ENCODE data around the gene SPRN.

The SPRN gene

DNA sequence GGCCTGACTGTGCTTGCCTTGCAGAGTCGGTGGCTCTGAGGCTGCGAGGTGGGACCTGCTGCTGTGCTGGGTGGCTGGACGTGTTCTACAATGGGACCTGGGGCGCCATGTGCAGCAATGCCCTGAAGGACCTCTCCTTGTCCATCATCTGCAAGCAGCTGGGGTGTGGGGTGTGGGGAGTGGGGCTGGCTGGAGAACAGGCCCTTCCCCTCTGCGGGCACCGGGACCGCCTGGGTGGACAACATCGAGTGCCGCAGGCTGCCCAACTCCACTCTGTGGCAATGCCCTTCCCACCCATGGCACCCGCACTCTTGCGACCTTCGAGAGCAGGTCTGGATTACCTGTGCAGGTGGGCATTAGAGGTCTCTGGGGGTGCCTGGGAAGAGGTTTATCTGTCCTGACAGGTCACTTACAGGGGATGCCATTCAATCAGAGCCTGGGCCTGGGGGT lies 40.2 kb upstream of the SPRN start:
- Histone ChIP-seq H3K9ac (no peak overlapping the region), H3K4me1 (no peaks in the 10 kb centered on the region), H3K9me3 (no peaks in the 10 kb centered on the region), H3K4me2 (no peak overlapping the region), H3K36me3 (no peaks in the 10 kb centered on the region), H4K20me1 (no peaks in the 10 kb centered on the region), H3K4me3 (no peak overlapping the region), H3K27me3 (no peaks in the 10 kb centered on the region), H3K27ac (no peak overlapping the region)
- TF ChIP-seq Cebpa-rat (IDR thresholded peaks at IDR 0.05) = no peak

DNA sequence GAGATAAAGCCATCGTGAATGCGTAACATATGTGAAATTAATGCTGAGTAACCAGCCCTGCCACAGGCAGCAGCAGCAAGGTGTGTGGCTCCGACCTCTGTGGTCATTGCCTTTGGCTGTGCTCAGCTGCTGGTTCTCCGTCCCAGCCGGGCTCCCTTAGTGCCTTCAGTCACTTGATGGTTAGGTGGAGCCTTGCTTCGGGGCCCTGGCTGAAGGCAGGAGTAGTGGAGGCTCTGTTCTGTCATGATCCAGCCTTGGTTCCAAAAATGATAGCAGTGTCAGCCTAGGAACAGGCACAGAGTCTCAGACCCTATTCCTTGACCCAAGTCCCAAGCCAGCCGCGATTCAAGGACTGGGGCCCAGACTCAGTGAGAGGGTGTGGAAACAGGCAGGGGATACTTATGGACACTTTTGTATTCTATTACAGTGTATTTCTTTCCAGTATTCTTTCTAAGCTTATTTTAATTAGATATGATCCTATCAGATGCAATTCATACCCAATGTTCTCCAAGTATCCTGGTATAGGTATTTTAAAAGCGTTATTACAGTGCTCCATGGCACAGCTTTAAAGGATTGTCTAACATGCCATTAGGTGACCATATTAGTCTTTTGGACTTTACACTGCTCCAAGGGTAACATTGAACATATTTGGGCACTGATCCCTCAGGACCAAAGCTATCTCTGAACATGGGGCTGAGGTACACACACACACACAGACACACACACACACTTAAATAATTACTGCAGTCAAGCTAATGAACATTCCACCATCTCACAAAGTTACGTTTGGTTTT lies 38.3 kb upstream of the SPRN start:
- Histone ChIP-seq H3K27me3 (no peaks in the 10 kb centered on the region), H4K20me1 (no peaks in the 10 kb centered on the region), H3K4me2 (no peak overlapping the region), H3K4me1 (no peaks in the 10 kb centered on the region), H3K9me3 (no peaks in the 10 kb centered on the region), H3K27ac (no peak overlapping the region), H3K4me3 (no peak overlapping the region), H3K9ac (no peak overlapping the region), H3K36me3 (no peaks in the 10 kb centered on the region)
- TF ChIP-seq Cebpa-rat (IDR thresholded peaks at IDR 0.05) = no peak

DNA sequence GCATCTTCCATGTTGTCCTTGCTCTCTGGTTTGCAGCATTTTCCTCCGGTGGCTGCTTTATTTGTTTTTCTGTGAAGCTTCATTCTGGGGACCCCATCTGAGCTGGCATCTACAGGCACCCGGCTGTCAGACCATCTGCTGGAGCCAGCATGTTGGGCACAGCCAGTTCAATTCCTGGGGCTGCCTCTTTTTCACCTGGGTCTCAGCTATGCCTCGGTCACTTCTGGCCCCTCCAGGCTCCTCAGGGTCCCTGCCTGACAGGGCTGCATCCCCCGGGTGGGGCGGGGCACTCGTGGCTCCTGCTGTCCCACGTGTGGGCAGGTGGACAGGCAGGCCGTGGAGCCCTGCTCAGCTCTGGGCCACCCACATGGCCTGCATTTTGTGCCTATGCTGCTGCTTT lies 37.4 kb upstream of the SPRN start:
- Histone ChIP-seq H3K4me1 (no peaks in the 10 kb centered on the region), H3K27me3 (no peaks in the 10 kb centered on the region), H3K9ac (no peak overlapping the region), H3K4me2 (no peak overlapping the region), H4K20me1 (no peaks in the 10 kb centered on the region), H3K9me3 (no peaks in the 10 kb centered on the region), H3K4me3 (no peak overlapping the region), H3K27ac (no peak overlapping the region), H3K36me3 (no peaks in the 10 kb centered on the region)
- no peak for TF ChIP-seq Cebpa-rat (IDR thresholded peaks at IDR 0.05)

DNA sequence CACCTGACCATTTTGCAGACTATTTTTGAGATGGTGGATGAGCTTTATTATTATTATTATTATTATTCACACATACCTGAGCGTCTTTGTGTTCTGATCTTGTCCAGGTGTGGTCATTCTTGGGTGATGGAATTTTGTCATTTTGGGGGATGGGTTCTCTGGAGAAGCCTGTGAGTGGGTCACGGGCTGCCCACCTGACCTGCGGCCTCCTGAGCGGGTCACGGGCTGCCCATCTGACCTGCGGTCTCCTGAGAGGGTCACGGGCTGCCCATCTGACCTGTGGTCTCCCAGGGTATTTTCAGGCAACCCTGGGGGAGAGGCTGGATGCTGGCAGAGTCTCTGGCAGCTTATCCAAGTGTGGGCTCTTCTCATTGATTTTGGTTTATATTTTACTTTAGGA lies 36.6 kb upstream of the SPRN start:
- H3K36me3 ChIP-seq = no peaks in the 10 kb centered on the region
- no peaks in the 10 kb centered on the region for H4K20me1 ChIP-seq
- no peak overlapping the region for H3K4me2 ChIP-seq
- no peaks in the 10 kb centered on the region for H3K4me1 ChIP-seq
- no peaks in the 10 kb centered on the region for H3K27me3 ChIP-seq
- no peak overlapping the region for H3K4me3 ChIP-seq
- no peak overlapping the region for H3K9ac ChIP-seq
- TF ChIP-seq Cebpa-rat (IDR thresholded peaks at IDR 0.05) = no peak
- no peak overlapping the region for H3K27ac ChIP-seq
- no peaks in the 10 kb centered on the region for H3K9me3 ChIP-seq

DNA sequence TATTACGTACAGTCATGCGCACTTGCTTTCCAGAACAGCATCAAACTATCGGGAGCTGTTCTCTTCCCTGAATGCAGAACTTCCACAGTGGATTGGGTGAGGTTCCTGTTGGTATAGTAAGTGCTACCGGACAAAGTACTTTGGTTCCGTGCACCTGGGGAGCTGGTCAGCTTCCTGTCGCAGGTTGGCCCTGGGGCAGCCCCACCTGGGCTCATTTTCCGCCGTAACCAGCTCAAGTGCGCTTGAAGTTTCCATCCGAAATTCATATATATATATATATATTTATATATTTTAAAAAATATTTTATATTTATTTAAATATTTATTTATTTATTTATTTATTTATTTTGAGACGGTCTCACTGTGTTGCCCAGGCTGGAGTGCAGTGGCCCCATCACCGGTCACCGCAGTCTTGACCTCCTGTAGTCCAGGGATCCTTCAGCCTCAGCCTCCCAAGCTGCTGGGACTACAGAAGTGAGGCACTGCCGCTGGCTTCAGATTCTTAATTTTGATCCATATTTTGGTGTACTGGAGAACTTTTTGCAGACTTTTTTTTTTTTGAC lies 35.9 kb upstream of the SPRN start:
- Histone ChIP-seq H3K36me3 (no peaks in the 10 kb centered on the region), H3K4me1 (0 out of 2 replicates have a peak, but pooled peaks cover 2% of the 10 kb centered on the region), H3K4me2 (no peak overlapping the region), H3K9me3 (no peaks in the 10 kb centered on the region), H3K9ac (no peak overlapping the region), H3K27me3 (no peaks in the 10 kb centered on the region), H3K27ac (no peak overlapping the region), H4K20me1 (no peaks in the 10 kb centered on the region), H3K4me3 (no peak overlapping the region)
- no peak for TF ChIP-seq Cebpa-rat (IDR thresholded peaks at IDR 0.05)

DNA sequence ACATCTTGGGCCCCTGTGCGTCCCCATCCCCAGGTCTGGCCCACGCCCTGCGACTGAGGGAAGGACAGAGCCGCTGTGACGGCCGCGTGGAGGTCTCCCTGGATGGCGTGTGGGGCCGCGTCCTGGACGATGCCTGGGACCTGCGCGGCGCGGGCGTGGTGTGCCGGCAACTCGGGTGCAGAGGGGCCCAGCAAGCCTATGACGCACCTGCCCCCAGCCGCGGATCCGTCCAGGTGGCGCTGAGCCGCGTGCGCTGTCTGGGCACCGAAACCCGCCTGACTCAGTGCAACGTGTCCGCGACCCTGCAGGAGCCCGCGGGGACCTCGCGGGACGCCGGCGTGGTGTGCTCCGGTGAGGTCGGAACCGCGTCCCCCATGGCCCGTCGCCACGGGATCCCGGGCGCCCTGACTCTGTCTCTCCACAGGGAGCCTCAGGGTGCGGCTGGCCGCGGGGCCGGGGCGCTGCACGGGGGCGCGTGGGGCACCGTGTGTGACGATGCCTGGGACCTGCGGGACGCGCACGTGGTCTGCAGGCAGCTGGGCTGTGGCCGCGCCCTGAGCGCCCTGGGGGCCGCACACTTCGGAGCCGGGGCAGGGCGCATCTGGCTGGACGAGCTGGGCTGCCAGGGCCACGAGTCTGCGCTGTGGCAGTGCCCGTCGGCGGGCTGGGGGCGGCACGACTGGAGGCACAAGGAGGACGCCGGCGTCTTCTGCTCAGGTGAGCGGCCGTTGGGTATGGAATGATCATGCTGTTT lies 35.2 kb upstream of the SPRN start:
- no peak for TF ChIP-seq Cebpa-rat (IDR thresholded peaks at IDR 0.05)

DNA sequence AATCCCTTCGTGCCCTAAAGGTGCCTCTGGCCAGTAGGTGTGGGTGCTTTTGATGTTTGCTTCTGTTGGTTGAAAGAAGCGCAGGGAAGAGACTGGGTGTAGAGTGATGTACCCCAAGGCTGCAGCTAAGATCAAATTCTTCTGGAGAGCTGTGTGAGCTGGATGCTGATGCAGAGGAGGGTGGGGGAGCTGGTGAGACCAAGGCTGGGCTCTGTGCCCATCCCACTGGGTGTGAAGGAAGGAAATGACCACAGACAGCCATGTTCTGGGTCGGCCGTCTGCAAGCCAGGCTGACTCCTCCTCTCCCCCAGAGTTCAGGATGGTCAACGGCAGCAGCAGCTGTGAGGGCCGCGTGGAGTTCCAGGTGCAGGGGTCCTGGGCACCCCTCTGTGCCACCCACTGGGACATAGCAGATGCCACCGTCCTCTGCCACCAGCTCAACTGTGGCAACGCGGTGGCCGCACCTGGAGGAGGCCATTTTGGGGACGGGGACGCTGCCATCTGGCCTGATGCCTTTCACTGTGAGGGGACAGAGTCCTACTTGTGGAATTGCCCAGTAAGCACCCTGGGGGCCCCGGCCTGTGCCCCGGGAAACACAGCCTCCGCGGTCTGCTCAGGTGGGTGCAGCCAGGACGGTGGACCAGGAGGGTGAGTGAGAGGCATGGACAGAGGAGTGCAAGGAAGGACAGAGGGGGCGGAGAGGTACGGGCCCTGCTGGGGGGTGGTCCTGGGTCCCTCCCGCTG lies 34.5 kb upstream of the SPRN start:
- TF ChIP-seq Cebpa-rat (IDR thresholded peaks at IDR 0.05) = no peak
- Histone ChIP-seq H3K27me3 (no peaks in the 10 kb centered on the region), H3K9ac (no peak overlapping the region), H3K4me2 (no peak overlapping the region), H3K36me3 (no peaks in the 10 kb centered on the region), H3K27ac (no peak overlapping the region), H3K4me1 (0 out of 2 replicates have a peak, but pooled peaks cover 5% of the 10 kb centered on the region), H3K4me3 (no peak overlapping the region), H4K20me1 (no peaks in the 10 kb centered on the region), H3K9me3 (no peaks in the 10 kb centered on the region)

More for the DNA sequence above, 35.2 kb upstream of the SPRN start:
- H3K36me3 ChIP-seq = no peaks in the 10 kb centered on the region
- H3K9me3 ChIP-seq = no peaks in the 10 kb centered on the region
- no peak overlapping the region for H3K4me3 ChIP-seq
- no peak overlapping the region for H3K4me2 ChIP-seq
- no peaks in the 10 kb centered on the region for H4K20me1 ChIP-seq
- H3K27me3 ChIP-seq = no peaks in the 10 kb centered on the region
- no peak overlapping the region for H3K27ac ChIP-seq
- H3K9ac ChIP-seq = no peak overlapping the region
- H3K4me1 ChIP-seq = 0 out of 2 replicates have a peak, but pooled peaks cover 5% of the 10 kb centered on the region

DNA sequence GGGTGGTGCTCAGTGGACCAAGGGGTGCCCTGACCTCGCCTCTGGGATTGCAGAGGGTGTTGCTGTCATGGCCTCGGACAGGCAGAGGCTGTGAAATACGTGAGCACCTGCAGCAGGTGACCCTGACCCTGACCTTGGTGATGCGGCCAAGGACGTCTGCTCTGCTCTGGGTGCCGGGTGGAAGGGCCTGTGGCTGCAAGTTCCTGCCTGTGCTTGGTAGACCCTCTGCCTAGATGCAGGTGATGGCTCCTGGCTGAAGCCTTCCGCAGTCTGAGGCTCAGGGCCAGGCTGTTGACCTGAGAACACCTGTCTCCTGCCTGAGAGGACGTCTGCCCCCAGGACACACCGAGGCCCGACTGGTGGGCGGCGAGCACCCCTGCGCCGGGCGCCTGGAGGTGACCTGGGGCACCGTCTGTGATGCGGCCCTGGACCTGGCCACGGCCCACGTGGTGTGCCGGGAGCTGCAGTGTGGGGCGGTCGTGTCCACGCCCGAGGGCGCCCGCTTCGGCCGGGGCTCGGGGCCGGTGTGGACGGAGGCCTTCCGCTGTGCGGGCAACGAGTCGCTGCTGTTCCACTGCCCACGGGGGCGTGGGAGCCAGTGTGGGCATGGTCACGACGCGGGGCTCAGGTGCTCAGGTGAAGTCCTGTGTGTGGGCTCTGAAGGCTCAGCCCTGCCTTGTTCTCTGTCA lies 33.7 kb upstream of the SPRN start:
- no peaks in the 10 kb centered on the region for H3K36me3 ChIP-seq
- no peak overlapping the region for H3K4me2 ChIP-seq
- 0 out of 2 replicates have a peak, but pooled peaks cover 5% of the 10 kb centered on the region for H3K4me1 ChIP-seq
- no peaks in the 10 kb centered on the region for H3K9me3 ChIP-seq
- H3K4me3 ChIP-seq = no peak overlapping the region
- no peak overlapping the region for H3K9ac ChIP-seq
- no peak for TF ChIP-seq Cebpa-rat (IDR thresholded peaks at IDR 0.05)
- H4K20me1 ChIP-seq = no peaks in the 10 kb centered on the region
- no peaks in the 10 kb centered on the region for H3K27me3 ChIP-seq
- no peak overlapping the region for H3K27ac ChIP-seq
